NB4 (cell line): ENCODE measurements around the gene CHST15.

ENCODE experiments used
- DNase-seq: peaks from one replicate; pipeline ENCODE4 v3.0.0; 2010; ENCODE audit warnings: low read depth
- H3K4me3 ChIP-seq: one replicate; pipeline ENCODE4 v1.5.1; 2011; ENCODE audit warnings: mild to moderate bottlenecking, low read depth, low read length, moderate library complexity
- MYC ChIP-seq: IDR thresholded peaks from 2 replicates; pipeline ENCODE4 v1.6.1; 2011; ENCODE audit warnings: low read depth, low read length
- POLR2A ChIP-seq: IDR thresholded peaks from 2 replicates; pipeline ENCODE4 v1.6.1; 2011; ENCODE audit warnings: mild to moderate bottlenecking; ENCODE audit not compliant: insufficient read length; ENCODE audit errors: extremely low read depth
- TF ChIP-seq, protein P1 (sequence below): IDR thresholded peaks from one replicate; pipeline ENCODE4 v1.5.1; 2012; ENCODE audit warnings: low read depth, low read length
- TF ChIP-seq, protein P2 (sequence below): IDR thresholded peaks from 2 replicates; pipeline ENCODE4 v1.6.1; 2011; ENCODE audit warnings: low read depth, low read length

CHST15 gene

DNA sequence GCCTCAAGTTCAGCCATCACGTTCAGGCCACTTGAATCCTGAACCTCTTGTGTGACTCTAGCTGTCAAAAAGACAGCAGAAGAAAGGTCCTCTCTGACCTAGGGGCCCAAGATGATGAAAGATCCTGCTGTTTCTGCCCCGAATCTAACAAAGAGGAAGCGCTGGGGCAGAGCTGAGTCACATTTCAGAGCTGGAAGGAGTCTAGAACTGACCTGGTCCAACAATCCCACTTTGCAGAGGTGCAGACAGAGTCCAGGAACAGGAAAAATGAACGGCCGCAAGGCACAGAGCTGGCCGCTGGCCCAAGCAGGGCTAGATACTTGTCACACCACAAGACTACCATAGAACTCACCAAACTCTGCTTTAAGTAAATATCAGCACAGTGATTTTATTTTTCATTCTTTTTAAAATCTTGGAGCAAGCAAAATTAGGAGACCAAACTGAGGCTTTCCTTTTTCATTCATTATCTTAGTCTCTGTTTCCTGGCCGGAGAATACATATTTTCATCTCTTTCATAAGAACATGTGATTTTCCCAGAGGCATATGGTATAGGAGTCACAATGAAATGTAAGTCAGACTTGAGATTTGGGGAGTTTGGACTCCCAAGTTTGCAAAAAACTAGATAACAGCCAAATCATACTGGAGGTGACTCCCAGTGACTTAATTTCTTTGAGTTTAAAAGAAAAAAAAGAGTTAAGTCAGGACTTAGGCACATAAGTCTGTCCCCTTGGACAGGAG, 52.8 kb downstream of the CHST15 start:
- TF ChIP-seq POLR2A (no peak), MYC (no peak)
- TF ChIP-seq, protein P1, sequence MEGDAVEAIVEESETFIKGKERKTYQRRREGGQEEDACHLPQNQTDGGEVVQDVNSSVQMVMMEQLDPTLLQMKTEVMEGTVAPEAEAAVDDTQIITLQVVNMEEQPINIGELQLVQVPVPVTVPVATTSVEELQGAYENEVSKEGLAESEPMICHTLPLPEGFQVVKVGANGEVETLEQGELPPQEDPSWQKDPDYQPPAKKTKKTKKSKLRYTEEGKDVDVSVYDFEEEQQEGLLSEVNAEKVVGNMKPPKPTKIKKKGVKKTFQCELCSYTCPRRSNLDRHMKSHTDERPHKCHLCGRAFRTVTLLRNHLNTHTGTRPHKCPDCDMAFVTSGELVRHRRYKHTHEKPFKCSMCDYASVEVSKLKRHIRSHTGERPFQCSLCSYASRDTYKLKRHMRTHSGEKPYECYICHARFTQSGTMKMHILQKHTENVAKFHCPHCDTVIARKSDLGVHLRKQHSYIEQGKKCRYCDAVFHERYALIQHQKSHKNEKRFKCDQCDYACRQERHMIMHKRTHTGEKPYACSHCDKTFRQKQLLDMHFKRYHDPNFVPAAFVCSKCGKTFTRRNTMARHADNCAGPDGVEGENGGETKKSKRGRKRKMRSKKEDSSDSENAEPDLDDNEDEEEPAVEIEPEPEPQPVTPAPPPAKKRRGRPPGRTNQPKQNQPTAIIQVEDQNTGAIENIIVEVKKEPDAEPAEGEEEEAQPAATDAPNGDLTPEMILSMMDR, result no peak
- peak; percentile 65 for DNase-seq
- H3K4me3 ChIP-seq, result no peak overlapping the region

DNA sequence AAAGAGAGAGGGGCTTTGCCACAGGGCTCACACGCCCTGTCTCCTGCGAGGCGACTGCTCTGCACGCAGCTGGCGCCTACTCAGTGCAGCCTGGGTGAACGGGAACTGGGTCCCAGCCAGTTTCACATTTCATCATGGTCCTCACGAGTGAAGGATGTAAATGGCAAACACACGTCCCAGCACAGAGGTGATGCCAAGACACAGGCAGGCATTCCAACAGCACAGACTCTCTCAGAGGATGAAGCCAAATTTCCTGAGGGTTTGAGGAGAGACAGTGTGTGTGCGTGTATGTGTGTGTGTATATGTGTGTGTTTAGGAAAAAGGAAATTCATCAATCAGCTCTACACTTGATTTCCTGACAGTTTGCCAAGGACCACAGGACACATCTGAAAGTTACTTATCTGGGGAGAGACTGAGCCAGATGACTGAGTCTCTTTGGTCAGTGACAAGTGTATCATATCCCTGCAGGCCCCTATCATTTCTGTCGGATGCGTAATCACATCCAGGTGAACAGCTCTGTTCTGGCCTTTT, 53.9 kb downstream of the CHST15 start:
- no peak for DNase-seq
- TF ChIP-seq, protein P1, result no peak
- TF ChIP-seq MYC (no peak), POLR2A (no peak)
- TF ChIP-seq, protein P2, sequence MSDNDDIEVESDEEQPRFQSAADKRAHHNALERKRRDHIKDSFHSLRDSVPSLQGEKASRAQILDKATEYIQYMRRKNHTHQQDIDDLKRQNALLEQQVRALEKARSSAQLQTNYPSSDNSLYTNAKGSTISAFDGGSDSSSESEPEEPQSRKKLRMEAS, result no peak
- no peak overlapping the region for H3K4me3 ChIP-seq

DNA sequence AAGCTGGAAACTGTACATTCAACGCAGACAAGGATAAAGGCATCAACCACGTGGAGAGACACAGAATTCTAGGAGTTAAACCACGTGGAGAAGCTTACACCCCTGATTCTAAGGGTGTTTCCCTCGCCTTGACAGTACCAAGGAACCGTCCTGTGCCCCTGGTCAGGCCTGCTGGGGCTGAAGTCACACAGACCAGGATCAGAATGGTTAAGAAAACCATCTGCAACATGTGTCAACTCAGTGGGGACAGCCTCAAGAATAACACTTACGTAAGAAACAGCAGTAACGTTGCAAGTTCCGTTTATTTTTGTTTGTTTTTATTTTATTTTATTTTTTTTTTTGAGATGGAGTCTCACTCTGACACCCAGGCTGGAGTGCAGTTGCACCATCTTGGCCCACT, 55.6 kb downstream of the CHST15 start:
- no peak overlapping the region for H3K4me3 ChIP-seq
- DNase-seq, result peak; percentile 34
- TF ChIP-seq POLR2A, result no peak
- TF ChIP-seq, protein P2, result no peak; the same call in 1 of the 2 replicates

GRCh38 chr10:124037286-124037685, 56.1 kb downstream of the CHST15 start:
- DNase-seq, result no peak
- TF ChIP-seq, protein P2, result no peak
- TF ChIP-seq POLR2A (no peak), MYC (no peak)
- TF ChIP-seq, protein P1, result no peak
- no peak overlapping the region for H3K4me3 ChIP-seq

GRCh38 chr10:124036746-124037145, 56.7 kb downstream of the CHST15 start:
- DNase-seq, result no peak
- TF ChIP-seq POLR2A, result no peak
- TF ChIP-seq, protein P1, result no peak
- TF ChIP-seq, protein P2, result no peak
- TF ChIP-seq MYC, result no peak
- no peak overlapping the region for H3K4me3 ChIP-seq

DNA sequence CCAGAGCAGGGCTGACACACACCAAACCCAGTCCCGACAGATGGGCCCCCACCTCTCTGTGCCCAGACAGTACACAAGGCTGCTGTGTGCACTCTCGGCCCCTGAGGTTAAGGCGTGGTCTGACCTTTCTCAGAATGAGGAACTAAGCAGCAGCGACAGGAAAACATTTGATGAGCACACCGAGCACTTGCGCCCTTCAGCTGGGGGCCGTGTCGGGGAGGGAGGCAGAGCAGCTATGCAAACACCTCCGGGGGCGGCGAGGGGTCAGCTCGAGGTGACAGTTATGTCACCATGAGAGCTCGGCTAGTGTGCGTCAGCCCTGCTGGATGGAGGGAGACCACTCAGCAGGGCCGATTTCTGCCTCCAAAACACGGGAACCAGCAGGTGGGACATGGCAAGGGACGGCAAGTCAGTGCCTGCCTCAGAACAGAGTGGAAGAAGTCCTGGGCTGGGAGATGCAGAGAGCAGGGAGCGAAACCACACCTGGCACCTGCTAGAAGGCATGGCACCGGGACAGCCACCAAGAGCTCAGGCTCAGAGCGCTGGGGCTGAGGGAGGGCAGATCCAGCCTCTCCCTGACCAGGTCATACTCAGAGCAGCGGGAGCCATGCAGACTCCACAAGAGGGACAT, 57.4 kb downstream of the CHST15 start:
- TF ChIP-seq, protein P1, result no peak
- TF ChIP-seq POLR2A (no peak), MYC (no peak)
- TF ChIP-seq, protein P2, result no peak
- H3K4me3 ChIP-seq, result no peak overlapping the region
- peak; percentile 92 for DNase-seq
